ELF-1 (cell line): ENCODE data around the gene IKZF2.
"Not testable (repeated sequence)": the region's sequence is repeated elsewhere in the genome, so short reads cannot be mapped to it uniquely, and the experiment has no call there.

Experiments used
- DNase-seq: peaks from one replicate; pipeline ENCODE4 v3.0.0-alpha.2; 2016; ENCODE audit warnings: low read depth, low spot score

IKZF2 gene

GRCh38 chr2:213043566-213043965, 107.8 kb downstream of the IKZF2 start:
- DNase-seq, result no peak

GRCh38 chr2:213042262-213042661, 109.2 kb downstream of the IKZF2 start:
- no peak for DNase-seq

- no peak for DNase-seq
Observed at GRCh38 chr2:213036836-213037235, 114.6 kb downstream of the IKZF2 start.

- no peak for DNase-seq
Observed at GRCh38 chr2:213034585-213034984, 116.8 kb downstream of the IKZF2 start.

GRCh38 chr2:213032607-213033006, 118.8 kb downstream of the IKZF2 start:
- DNase-seq, result no peak

- DNase-seq, result no peak
Observed at GRCh38 chr2:213022987-213023386, 128.4 kb downstream of the IKZF2 start.

- DNase-seq, result no peak
Observed at GRCh38 chr2:213021971-213022899, 129.2 kb downstream of the IKZF2 start.

GRCh38 chr2:213020913-213021312, 130.5 kb downstream of the IKZF2 start:
- DNase-seq, result not testable (repeated sequence)

- DNase-seq, result no peak
Observed at GRCh38 chr2:213020268-213020667, 131.1 kb downstream of the IKZF2 start.

- DNase-seq, result no peak
Observed at GRCh38 chr2:213019368-213019767, 132.0 kb downstream of the IKZF2 start.

GRCh38 chr2:213018340-213018901, 133.0 kb downstream of the IKZF2 start:
- no peak for DNase-seq

- DNase-seq, result no peak
Observed at GRCh38 chr2:213017404-213017803, 134.0 kb downstream of the IKZF2 start.

GRCh38 chr2:213016984-213017351, 134.4 kb downstream of the IKZF2 start:
- DNase-seq, result no peak

GRCh38 chr2:213016166-213016983, 135.0 kb downstream of the IKZF2 start:
- DNase-seq, result no peak

GRCh38 chr2:213015387-213016165, 135.8 kb downstream of the IKZF2 start:
- no peak for DNase-seq

- DNase-seq, result no peak
Observed at GRCh38 chr2:213013979-213014378, 137.4 kb downstream of the IKZF2 start.

- DNase-seq, result no peak
Observed at GRCh38 chr2:213011505-213011904, 139.9 kb downstream of the IKZF2 start.

- DNase-seq, result no peak
Observed at GRCh38 chr2:213010106-213010779, 141.2 kb downstream of the IKZF2 start.

GRCh38 chr2:213007290-213007838, 144.0 kb downstream of the IKZF2 start:
- no peak for DNase-seq

GRCh38 chr2:213004197-213004821, 147.1 kb downstream of the IKZF2 start:
- DNase-seq, result no peak
